ENCODE measurements around the gene EMILIN3.
A peak's percentile ranks its signal among the peaks of the same experiment; 100 is the strongest.

EMILIN3 gene

DNA sequence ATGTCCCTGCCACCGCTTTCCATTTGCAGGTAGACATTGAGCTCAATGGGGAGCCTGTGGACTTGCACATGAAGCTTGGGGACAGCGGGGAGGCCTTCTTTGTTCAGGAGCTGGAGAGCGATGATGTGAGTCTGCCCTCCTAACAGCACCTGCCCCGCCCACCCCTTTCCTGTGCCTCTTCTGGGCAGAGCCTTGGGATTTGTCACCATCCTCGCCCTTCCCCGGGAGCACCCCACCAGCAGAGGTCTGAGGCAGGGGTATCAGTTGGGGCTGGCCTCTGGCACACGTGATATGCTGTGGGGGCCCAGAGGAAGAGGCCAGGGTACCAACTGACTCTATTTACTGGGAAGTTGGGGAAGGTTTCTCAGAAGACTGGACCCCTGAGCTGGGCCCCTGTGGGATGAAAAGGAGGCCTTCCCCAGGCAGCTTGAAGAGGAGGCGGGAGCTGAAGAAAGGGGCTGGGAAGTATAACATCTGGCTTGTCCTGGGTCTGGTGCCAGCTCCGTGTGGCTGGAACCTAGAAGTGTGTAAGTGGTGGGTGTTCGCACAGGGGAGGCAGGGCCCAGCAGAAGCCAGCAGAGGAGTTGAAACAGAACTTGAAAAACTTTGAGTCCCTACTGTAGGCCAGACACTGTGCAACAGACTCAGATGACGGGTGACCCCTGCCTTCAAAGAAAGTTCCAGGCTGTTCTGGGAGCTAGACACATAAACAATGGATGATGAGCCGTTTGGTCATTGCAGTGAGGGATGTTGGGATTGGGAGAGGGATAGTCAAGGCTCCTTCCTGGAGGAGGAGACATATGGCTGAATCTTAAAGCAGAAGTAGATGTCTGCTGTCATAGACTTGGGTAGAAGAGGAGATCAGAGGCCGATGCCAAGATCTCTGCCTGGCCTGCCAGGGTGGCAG is 18.8 kb downstream of the EMILIN3 start:
- no peak for DNase-seq (ENCODE audit: low spot score)

DNA sequence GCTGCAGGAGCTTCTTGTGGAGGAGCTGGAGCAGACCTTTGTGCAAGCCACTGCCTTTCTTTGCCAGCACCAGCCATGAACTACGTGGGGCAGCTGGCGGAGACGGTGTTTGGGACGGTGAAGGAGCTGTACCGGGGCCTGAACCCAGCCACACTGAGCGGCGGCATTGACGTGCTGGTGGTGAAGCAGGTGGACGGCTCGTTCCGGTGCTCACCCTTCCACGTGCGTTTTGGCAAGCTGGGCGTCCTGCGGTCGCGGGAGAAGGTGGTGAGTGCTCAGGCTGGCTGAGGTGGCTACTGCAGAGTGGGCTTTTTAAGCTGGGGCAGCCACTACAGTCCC is 20.9 kb downstream of the EMILIN3 start:
- no peak for DNase-seq (ENCODE audit: low spot score)

DNA sequence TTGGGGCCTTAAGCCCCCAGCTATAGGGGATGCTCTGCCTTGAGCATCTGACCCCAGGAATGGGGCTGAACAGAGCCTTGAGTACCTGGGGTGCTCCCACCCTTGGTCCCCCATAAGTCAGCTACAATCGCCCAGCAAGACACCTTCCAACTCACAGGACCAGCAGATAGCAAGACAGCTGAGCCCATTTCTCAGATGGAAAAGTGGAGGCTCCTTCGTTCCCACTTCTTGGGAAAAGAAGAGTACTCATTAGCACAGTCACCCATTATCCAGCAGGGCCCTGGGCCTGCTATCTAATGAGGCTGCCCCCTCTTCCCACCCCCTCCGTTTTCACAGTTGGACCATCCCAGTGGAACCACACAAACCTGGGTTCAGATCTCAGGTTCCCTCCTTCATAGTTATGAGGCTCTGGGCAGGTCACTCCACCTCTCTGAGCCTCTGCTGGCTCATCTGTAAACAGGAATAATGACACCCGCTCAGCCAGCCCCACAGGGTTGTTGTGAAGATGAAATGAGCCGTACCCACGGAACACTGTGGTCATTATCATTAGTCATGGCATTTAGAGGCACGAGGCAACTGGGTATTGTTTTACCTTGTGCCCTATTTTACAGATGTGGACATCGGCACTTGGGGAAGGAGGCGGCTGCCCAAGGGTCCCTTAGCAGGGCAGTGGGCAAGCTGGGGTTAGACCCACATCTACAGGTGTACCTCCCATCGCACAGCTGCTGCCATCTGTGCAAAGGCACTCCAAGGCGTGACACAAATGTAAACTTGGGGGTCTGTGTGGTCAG is 21.5 kb downstream of the EMILIN3 start:
- DNase-seq (ENCODE audit: low spot score), result no peak

DNA sequence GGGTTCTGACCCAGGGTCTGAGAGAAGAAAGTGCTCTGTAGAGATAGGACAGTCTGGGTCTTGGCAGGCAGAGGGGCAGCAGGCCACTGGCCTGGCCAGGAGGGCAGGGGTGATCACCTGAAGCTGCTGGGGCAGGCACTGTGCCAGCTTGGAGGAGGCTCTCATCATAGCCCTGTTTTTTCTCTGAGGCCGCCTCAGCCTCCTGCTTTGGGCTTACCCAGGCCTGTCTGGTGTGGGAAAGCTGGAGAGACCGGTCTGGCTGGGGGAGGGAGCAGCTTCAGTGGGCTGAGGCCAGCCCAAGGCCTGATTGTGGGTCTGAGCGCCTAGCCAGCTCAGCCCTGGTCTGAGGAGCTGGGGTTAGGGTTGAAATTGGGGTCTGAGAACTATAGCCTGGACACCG is 22.1 kb downstream of the EMILIN3 start:
- no peak for DNase-seq (ENCODE audit: low spot score)

DNA sequence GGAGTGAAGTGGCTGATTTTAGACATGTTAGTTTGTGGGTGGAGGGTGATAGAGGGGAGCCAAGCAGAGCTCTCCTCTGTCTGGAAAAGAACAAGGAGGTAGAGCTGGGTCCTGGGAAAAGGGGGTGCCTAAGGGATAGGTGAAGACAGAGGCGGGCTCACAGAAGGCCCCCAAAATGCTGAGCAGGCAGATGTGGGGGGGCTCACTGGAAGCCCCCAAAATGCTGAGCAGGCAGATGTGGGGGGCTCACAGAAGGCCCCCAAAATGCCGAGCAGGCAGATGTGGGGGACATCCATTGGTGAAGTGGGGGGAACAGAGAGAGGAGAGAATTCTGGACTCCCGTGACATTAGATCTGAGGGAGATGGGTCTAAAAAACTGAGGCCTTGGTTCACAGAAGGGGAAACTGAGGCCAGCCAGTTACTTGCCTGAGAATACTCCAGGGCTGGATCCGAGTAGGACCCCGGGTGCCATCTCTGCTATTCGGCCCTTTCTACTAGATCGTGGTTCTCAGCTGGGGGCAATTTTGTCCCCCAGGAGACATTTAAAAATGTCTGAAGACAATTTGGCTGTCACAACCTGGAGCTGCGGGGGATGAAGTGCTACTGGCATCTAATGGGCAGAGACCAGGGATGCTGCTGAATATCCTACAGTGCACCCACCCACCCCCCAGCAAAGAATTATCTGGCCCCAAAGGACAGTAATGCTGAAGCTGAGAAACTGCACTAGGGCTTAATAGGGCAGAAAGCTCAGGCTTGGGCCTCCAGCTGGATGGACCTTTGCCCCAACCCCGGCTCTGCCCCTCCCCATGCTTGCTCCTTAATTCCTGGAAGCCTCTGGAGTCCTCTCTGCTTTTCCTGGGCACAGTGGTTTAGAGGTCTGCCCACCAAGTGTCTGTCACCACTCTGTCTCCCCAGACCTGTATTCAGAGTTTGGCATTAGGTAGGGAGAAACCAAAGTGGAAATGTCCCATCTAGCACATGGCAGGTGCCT is 23.8 kb downstream of the EMILIN3 start:
- no peak for DNase-seq (ENCODE audit: low spot score)

DNA sequence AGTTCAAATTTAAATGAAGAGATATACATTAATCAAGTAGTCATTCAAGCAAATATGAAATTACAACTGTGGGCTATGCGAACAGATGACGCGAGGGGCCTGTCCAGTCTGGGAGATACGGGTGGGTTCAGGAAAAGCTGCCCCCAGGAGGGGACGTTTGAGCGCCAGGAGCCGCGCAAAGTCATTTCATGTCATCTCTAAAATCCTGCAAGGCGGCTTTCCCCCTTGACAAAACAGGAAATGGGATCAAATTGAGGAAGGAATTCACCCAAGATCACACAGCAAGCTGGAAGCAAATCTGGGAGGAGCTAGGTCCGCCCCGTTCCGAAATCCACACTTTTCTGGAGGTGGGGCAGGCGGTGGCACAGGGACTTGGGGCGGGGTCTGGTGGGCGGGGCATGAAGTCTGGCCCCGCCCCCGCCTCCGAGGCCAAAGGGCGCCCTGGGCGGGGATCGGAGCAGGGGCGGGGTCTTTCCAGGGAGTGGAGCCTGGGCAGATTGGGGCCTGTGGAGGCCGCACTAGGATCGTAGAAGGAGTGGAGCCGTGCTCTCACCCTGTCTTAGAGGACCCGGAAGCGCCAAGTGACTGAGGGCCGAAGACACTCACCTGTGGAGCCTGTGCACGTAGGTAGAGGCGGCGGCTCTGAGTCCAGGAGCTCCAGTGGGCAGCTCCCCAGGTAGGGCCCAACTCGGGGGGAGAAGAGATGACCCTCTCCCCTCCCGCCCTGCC is 26.1 kb downstream of the EMILIN3 start, which contains the start of gene LPIN3:
Gene LPIN3, plus strand, starts transcription at position 495 of the 729 bp plus-strand sequence. CDS start 4,983 bp downstream, outside the sequence.
- DNase-seq (ENCODE audit: low spot score), result peak; percentile 48

DNA sequence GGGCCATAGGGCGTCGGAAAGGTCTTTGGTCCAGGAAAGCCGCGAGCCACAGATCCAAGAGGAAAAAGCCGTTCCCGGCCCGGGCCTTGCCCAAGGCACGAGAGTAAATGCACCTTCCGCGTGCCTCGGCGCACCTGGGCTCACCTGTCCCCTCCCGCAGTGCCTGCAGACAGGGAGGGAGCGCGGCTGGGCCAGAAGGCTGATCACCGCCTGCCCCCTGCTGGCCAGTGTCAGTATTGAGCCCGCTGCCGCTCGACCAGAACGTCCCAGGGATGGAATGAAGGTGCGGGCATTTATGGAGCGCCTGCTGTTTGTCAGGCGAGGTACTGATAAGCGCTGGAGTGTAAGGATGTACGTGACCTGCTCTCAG is 26.7 kb downstream of the EMILIN3 start:
- peak; percentile 82 for DNase-seq (ENCODE audit: low spot score)

DNA sequence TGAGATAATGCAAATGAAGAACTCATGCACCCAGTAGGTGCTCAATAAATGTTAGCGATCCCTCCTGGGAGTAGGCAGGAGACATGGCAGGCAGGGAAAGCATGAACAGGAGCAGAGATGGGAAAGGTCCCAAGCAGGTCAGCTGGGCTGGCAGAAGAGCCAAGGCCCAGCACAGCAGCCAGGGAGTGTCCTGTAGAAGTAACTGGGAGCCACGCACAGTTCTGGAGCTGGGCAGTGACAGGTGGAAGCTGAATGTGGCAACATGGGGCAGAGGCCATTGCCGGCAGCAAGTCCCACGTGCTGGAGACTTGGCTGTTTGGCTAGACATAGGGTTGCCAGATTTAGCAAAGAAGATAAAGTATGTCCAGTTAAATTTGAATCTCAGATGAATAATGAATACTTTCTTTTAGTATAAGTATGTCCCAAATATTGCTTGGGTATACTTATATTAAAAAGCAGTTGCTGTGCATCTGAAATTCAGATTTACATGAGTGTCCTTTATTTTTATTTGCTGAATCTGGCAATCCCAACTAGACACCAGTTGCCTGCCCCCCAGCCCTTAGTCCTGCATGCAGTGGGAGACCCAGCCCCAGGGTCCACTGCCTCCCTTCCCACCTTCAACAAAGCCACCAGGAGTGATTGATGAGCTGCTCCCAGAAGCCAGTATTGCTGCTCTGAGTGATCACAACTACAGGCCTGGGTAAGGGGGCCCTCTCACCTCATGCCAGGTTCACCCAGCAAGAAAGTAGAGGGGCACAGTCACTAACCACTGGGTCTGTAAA is 29.7 kb downstream of the EMILIN3 start:
- DNase-seq (ENCODE audit: low spot score), result no peak

DNA sequence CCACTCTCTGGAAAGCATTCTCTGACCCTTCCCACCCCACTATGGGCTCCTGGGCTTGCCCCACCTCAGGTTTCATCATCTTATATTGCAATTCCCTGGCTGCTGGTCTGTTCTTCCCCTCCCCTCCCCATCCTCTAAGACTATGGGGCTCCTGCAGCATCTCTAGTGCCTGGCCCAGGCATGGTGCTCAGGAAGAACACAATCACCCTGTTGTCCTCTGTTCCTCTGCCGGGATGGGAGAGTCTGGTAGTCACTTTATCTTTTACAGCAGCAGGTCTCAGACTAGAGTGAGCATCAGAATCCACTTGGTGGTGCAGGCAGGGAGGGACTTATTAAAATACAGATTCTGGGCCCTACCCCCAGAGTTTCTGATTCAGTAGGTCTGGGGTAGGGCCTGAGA is 31.0 kb downstream of the EMILIN3 start:
- DNase-seq (ENCODE audit: low spot score), result no peak

DNA sequence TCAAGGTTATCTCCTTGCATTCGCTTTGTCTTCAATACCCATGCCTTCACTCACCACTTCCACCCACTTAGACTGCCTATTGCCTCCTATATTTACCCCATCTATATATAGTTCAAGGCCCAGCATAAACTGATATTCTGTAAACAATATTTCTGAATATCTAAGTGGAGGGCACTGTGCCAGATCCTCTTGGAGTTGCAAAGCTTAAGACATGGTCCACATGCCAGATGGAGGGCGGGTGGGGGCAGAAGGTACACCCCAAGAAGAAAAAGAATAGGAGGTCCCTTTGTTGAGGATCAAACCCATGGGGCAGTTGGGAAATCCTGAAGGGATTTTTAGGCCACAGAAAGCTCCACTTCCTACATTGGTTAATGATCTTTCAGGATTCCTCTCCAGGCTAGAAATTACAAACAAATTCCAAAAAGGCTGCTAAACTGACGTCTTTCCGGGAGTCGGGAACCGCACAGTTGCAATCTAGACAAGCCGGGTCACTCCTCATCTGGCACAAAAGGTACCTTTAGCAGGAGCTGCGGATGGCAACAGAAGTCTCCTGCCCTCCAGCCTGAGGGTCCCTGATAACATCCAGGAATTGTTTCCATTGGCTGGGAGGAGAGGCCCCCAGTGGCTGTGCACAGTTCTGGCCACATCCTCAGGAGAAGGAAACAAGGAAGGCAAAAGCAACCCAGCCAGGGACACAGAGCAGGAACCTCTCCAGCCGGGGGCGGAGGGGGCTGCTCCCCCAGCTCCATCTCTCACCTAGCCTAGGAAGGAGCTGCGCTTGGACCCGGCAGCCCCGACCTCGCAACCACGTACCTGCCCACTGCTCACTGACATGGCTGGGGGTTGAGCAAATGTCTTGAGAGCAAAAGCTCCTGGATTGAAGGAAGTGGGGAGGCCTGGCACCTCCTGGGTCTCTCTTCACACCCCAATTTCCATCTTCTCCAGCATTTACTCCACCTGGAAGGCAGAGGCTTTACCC is 31.9 kb downstream of the EMILIN3 start:
- DNase-seq (ENCODE audit: low spot score), result no peak

DNA sequence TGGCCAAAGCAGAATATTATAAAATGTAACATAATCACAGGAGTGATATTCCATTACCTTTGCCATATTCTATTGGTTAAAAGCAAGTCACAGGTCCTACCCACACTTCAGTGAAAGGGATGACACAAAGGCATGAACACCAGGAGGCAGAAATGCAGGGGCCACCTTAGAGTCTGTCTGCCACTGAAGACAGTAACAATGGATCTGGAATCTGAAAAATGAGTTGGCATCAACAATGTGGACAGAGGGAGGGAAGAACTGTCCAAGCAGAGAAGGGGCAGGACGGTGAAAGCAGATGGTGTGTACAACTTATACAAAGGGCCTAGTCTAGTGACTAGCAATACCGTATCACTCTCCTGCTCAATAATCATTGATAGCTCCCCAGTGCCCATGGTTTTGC is 32.6 kb downstream of the EMILIN3 start:
- no peak for DNase-seq (ENCODE audit: low spot score)

DNA sequence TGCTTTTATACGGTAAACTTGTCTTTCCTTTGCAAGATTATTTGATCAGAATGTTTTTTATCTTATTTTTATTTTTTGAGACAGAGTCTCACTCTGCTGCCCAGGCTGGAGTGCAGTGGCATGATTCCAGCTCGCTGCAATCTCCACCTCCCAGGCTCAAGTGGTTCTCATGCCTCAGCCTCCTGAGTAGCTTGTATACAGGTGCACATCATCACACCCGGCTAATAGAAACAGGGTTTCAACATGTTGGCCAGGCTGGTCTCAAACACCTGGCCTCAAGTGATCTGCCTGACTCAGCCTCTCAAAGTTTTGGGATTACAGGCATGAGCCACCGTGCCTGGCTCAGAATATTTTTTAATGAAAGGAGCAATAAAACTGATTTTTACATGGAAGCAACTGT is 34.9 kb downstream of the EMILIN3 start:
- DNase-seq (ENCODE audit: low spot score), result no peak

DNA sequence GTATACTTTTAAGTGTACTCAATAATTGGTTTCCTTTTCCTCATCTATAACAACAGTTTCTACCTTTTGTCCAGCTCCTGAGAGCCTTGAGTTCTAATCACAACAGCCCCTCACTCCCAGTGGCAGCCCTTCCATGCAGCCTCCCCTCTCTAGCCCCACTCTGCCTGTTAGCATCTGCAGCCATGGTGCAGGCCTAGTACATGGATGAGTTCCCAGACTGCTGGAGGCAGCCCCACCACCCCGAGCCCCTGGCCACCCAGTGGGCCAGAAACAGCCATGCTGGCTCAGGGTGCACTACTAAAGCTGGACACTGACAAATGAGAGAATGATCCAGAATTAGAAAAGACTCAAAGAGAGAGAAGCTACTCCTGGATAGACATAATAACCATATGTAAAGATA is 35.7 kb downstream of the EMILIN3 start:
- DNase-seq (ENCODE audit: low spot score), result no peak

DNA sequence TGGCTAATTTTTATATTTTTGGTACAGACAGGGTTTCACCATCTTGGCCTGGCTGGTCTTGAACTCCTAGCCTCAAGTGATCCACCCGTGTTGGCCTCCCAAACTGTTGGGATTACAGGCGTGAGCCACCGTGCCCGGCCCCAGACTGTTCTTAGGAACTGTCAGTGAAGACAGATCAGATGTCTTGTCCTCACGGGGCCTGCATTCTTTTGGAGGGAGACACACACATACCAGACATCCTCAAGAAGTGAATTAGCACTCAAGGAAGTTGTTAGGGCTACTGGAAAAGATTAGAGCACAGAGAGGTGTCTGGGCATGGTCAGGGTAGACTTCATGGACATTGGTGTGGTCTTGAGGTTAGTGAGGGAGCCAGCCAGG is 36.3 kb downstream of the EMILIN3 start:
- DNase-seq (ENCODE audit: low spot score), result no peak

DNA sequence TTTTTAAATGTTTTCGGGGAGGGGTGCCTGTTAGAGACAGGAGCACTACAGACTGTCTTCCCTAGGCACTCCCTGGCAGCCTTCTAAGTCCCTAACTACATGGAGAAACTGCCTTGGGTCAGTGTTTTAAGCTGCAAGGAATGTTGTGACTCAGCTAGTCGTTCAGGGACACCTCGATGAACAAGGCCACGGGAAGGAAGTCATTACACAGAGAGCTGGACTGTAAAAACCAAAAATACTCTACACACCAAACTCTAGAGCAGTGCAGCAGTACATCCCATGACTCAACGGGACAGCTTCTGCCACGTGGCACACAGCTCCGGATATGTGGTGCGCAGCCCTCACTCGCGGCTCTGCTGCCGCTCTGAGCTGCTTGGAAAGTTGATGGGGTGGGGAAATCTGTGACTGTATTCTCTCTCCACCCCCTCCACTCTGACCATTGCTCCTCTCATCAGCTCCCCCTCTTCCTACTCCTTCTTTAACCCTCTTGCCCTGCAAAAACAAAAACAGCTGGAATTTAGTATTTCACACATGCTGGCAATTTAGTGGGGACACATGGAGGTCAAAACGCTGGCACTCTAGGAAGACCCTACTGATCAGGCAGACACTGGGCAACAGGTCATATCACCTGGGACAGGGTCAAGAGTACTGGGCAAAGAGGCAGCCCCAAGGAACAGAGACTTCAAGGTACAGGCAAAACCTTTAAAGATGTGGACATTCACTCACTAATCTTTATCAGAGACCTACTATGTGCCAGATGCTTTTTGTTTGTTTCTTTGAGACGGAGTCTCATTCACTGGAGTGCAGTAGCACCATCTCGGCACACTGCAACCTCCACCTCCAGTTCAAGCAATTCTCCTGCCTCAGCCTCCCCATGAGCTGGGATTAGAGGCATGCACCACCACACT is 36.9 kb downstream of the EMILIN3 start:
- peak; percentile 62 for DNase-seq (ENCODE audit: low spot score)

DNA sequence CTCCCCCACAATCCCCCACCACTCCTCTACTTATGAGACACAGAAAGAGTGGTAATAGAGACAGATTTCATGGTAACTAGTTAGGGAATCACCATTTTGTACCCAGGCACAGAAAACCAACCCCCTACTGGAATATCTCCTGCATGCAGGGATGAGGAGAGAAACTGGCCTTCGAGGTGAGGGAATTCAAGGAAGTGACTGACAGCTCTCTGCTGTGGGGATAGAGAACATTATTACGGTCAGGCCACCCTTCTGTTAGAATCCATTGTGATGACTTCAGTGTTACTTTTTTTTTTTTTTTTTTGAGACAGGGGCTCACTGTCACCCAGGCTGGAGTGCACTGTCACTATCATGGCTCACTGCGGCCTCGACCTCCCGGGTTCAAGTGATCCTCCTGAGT is 39.4 kb downstream of the EMILIN3 start:
- no peak for DNase-seq (ENCODE audit: low spot score)

DNA sequence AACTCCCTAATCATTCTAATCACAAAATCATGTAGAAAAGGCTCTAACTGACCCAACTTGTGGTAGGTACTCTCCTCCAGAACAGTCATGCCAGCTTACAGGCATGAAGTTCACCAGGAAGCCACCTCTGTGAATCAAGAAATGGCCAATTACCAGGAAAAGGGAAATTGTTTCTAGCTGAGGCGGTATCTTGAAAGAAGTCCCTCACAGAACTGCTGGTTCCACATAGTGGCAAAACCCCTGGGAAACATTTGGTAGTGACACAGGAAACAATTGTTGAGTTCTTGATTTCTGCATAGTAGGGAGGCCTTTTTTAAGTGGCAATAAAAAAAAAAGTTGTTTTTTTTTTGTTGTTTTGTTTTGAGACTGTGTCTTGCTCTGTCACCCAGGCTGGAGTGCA is 45.6 kb downstream of the EMILIN3 start:
- DNase-seq (ENCODE audit: low spot score), result no peak

DNA sequence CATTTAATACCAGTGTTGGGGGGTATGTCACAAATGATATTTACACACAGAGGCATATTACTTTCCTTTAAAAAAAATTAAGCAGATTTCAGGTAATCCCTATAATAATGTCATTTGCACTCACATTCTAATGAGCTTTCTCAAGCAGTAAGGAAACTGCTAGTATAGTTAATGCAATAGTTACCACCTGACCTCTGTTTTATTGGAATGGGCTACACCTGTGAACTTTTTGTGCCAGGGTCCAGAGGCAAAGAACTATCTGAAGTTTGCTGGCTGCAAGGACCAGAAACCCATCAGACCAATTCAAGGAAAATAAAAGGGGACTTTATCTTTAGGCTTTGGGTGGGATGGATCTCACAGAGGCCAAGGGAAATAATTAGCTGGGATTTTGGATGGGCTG is 46.2 kb downstream of the EMILIN3 start:
- no peak for DNase-seq (ENCODE audit: low spot score)

All from CD4-positive, alpha-beta T cell treated with Interleukin-6 at 100 ng/mL for 8 hours (primary cell).